ENCODE results near the gene PLCB4. TPM values are rescaled to one million over a fixed set of nuclear protein-coding genes. Genes with fewer than 3 reads are reported as not detected.

PLCB4 gene
- total RNA-seq, 1 experiment from 2014 or later: 10.1 TPM

DNA sequence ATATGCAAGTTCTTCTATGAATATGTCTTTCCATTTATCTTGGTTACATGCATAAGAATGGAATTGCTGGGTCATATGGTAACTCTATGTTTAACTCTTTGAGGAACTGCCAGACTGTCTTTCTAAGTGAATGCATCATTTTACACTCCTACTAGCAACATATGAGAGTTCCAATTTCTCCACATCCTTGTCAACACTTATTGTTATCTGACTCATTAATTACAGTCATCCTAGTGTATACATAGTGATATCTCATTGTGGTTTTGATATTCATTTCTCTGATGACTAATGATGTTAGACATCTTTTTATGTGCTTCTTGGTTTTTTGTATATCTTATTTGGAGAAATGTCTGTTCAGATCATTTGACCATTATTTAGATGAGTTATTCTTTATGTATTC, 348.8 kb downstream of the PLCB4 start:
- no peaks in the 10 kb centered on the region for H4K20me1 ChIP-seq (ENCODE audit: control insufficient read depth, insufficient read depth, insufficient read length)
- H2AFZ ChIP-seq (ENCODE audit: low read length): no peak overlapping the region
- H3K27ac ChIP-seq (ENCODE audit: insufficient read length, low read depth, low read length): no peak overlapping the region
- H4K5ac ChIP-seq (ENCODE audit: insufficient read length, low read depth, low read length): no peak overlapping the region
- no peaks in the 10 kb centered on the region for H3K9me3 Mint-ChIP-seq
- no peak overlapping the region for H4K8ac ChIP-seq (replicated peaks; ENCODE audit: insufficient read length, low read depth, low read length)
- H3K23me2 ChIP-seq (ENCODE audit: insufficient read length, low read depth, low read length, poor library complexity, severe bottlenecking): no peaks in the 10 kb centered on the region
- H2AK5ac ChIP-seq (ENCODE audit: insufficient read length, low read length): no peak overlapping the region
- no peak overlapping the region for H3K4ac ChIP-seq (ENCODE audit: low read depth, low read length)
- H2BK20ac ChIP-seq (ENCODE audit: low read depth, low read length, poor library complexity, severe bottlenecking): no peak overlapping the region
- H3K9me3 ChIP-seq (ENCODE audit: control insufficient read depth, low read depth, low read length): no peaks in the 10 kb centered on the region
- no peaks in the 10 kb centered on the region for H3K79me1 ChIP-seq (ENCODE audit: insufficient read depth, low read depth, low read length, poor library complexity, severe bottlenecking)
- no peak overlapping the region for H3K4me3 Mint-ChIP-seq
- no peak overlapping the region for H3K9ac ChIP-seq (ENCODE audit: extremely low read depth, insufficient read length, low read length)
- H2BK5ac ChIP-seq (ENCODE audit: insufficient read length, low read length): no peak overlapping the region
- no peak overlapping the region for H3K23ac ChIP-seq (ENCODE audit: insufficient read length, low read depth, low read length)
- H3K18ac ChIP-seq (ENCODE audit: insufficient read length, low read depth, low read length): no peak overlapping the region
- no peak for DNase-seq
- no peaks in the 10 kb centered on the region for H3K4me1 ChIP-seq (ENCODE audit: insufficient read depth, low read length)
- peaks cover 0 to 2% (median 0%) of the 10 kb centered on the region in 3 experiments; a peak in 3 of 7 replicates for H3K36me3 Mint-ChIP-seq (ENCODE audit: insufficient read depth in 1 of 3, low read depth in 3 of 3)
- no peaks in the 10 kb centered on the region for H3K27me3 Mint-ChIP-seq (ENCODE audit: low read depth)
- no peak overlapping the region for H3K14ac ChIP-seq (ENCODE audit: insufficient read depth, low read length)
- no peak for TF ChIP-seq CTCF (conservative IDR thresholded peaks at IDR 0.05)
- H2BK120ac ChIP-seq (ENCODE audit: low read depth, low read length, poor library complexity, severe bottlenecking): no peak overlapping the region
- H3K4me1 Mint-ChIP-seq: peaks cover 3 to 6% of the 10 kb centered on the region in 2 experiments; a peak in 2 of 4 replicates
- H2BK12ac ChIP-seq (ENCODE audit: insufficient read length, low read depth, low read length): no peak overlapping the region
- H3K4me2 ChIP-seq (ENCODE audit: insufficient read depth, insufficient read length, low read length): no peak overlapping the region
- no peak overlapping the region for H4K91ac ChIP-seq (ENCODE audit: insufficient read length, low read depth, low read length)
- H3K27ac Mint-ChIP-seq: no peak overlapping the region
- H3K27me3 ChIP-seq (ENCODE audit: insufficient read depth, low read length): no peaks in the 10 kb centered on the region
- no peaks in the 10 kb centered on the region for H3K79me2 ChIP-seq (ENCODE audit: insufficient read depth, low read length)
- H2BK15ac ChIP-seq (ENCODE audit: low read depth, low read length): no peak overlapping the region
- H3K56ac ChIP-seq (ENCODE audit: insufficient read length, low read depth, low read length): no peak overlapping the region
- H3T11ph ChIP-seq (ENCODE audit: low read length): no peak overlapping the region
